D721Med (cell line): Measurements from ENCODE around the gene TOR1AIP1.

Experiments
- DNase-seq: peaks from one replicate; pipeline ENCODE4 v3.0.0; 2011; ENCODE audit warnings: low spot score; ENCODE audit not compliant: insufficient read length
- FAIRE-seq: peaks from 2 replicates; lab custom pipeline; 2011; peaks lifted over from hg19 to GRCh38; lab: Jason Lieb, UNC
- TF ChIP-seq, protein P1 (sequence below): IDR thresholded peaks from 2 replicates; pipeline ENCODE4 v1.5.1; 2012; ENCODE audit warnings: mild to moderate bottlenecking, control low read depth; ENCODE audit not compliant: insufficient read depth; ENCODE audit errors: missing control alignments

The TOR1AIP1 gene

DNA sequence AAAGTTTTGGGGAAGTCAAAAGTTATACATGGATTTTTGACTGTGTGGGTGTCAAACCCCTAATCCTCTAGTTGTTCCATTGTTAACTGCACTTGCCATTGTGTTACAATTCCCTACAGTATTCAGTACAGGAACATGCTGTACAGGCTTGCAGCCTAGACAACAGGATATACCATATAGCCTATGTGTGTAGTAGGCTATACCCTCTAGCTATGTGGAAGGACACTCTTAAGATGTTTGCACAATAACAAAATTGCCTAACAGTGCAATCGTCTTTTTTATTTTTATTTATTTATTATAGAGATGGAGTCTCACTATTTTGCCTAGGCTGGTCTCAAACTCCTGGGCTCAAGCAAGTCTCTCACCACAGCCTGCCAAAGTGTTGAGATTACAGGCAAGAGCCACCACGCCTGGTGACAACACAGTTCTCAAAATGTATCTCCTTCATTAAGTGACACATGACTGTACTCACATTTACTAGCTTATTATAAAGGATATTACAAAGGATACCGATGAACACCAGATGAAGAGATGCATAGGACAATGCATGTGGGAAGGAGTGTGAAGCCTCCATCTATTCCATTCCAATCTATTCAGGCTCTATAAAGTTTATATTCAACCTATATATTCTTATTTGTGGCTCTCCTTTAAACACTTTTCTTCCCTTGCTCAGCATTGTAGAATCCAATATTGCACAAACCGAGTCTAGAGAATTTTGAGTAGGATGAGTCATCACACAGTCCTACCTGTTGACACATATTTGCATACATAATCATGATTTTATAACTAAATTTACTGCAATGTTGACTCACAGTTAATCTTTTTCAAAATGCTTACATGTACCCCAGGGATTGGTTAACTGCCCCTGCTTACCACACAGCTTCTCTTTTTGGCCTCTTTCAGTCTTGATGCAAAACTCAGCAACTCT is 44.1 kb downstream of the TOR1AIP1 start:
- no peak for DNase-seq
- FAIRE-seq = no peak
- TF ChIP-seq, protein P1, sequence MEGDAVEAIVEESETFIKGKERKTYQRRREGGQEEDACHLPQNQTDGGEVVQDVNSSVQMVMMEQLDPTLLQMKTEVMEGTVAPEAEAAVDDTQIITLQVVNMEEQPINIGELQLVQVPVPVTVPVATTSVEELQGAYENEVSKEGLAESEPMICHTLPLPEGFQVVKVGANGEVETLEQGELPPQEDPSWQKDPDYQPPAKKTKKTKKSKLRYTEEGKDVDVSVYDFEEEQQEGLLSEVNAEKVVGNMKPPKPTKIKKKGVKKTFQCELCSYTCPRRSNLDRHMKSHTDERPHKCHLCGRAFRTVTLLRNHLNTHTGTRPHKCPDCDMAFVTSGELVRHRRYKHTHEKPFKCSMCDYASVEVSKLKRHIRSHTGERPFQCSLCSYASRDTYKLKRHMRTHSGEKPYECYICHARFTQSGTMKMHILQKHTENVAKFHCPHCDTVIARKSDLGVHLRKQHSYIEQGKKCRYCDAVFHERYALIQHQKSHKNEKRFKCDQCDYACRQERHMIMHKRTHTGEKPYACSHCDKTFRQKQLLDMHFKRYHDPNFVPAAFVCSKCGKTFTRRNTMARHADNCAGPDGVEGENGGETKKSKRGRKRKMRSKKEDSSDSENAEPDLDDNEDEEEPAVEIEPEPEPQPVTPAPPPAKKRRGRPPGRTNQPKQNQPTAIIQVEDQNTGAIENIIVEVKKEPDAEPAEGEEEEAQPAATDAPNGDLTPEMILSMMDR = no peak

DNA sequence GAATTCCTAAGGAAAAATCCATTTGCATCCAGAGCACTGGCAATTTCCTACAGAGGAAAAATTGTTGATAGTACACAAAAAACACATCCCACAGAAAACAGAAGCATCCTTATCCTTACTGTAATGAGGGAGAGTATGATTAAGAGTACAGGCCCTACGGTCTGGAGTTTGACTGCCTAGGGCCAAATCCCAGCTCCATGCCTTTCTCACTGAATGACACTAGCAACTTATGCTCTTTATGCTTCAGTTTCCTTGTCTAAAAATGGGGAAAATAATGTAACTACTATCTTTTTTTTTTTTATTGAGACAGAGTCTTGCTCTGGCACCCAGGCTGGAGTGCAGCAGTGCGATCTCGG is 44.7 kb downstream of the TOR1AIP1 start:
- TF ChIP-seq, protein P1 = no peak
- DNase-seq = no peak
- FAIRE-seq = no peak

- DNase-seq = no peak
- TF ChIP-seq, protein P1 = no peak
- FAIRE-seq = no peak
These were observed 48.1 kb downstream of the TOR1AIP1 start for GRCh38 chr1:179929955-179930798.

DNA sequence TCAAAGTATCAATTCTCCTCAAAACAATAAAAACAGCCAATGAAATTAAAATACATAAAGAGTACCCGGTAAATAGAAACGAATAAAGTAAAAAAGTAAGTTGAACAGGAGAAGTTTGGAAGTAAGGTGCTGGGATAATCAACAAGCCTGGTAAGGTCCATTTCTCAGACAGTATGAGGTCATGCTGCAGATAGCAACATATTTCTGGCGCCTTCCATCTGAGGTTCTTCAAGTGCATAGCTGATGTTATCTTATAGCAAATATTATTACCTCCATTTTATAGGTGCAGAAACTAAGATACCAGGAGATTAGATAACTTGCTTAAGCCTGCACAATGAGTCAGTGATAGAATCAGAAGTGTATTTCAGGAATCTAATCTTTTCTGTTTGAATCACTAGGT is 48.8 kb downstream of the TOR1AIP1 start:
- no peak for DNase-seq
- no peak for FAIRE-seq
- TF ChIP-seq, protein P1 = no peak

DNA sequence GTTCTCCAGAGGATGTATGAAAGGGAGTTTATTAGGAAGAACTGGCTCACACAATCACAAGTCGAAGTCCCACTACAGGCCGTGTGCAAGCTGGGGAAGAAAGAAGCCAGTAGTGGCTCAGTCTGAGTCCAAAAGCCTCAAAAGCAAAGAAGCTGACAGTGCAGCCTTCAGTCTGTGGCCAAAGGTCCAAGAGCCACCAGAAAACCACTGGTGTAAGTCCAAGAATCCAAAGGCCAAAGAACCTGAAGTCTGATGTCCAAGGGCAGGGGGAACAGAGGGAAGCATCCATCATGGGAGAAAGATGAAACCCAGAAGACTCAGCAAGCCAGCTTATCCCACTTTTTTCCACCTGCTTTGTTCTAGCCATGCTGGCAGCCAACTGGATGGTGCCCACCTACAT is 51.1 kb downstream of the TOR1AIP1 start:
- no peak for FAIRE-seq
- DNase-seq = no peak
- TF ChIP-seq, protein P1 = no peak

DNA sequence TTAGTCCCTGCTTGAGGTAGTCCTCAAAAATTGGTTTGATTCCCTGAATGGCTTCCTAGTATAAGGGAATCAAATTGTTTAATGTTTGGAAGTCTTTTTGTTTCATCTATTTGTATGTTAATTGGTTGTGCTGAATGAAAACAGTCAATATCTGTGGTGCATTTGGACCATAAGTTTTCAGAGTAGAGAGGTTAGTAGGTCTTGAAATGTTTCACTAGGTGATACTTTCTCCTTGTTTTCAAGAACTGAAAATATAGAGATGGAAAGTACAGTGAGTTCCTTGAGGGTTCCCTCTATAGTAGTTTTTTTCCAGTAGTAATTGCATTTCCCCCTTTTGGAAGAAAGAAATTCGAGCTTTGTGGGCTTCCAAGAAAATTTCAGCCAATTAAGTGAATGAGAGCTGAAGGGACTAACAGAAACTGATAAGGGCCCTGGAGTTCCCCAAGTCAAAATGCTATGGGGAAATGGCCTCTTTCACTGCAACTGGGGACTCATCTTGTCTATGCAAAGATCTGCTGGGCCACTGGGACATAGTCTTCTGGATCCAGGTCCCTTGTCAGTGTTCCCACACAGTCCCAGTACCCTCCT is 53.9 kb downstream of the TOR1AIP1 start:
- DNase-seq = no peak
- FAIRE-seq = no peak
- TF ChIP-seq, protein P1 = no peak
